Prostate gland (tissue), 2 donors: ENCODE data around the gene NCL. TPM values are rescaled to one million over a fixed set of nuclear protein-coding genes. Genes with fewer than 3 reads are reported as not detected.

ENCODE experiments used
- DNase-seq: peaks from one replicate; pipeline ENCODE4 v3.0.0-alpha.2; 2019; ENCODE audit warnings: low spot score
- H3K27ac ChIP-seq, 2 donors: fragments of 200-600 bp; sonication (generic); 2 replicates each; pipeline ENCODE4 v1.5.1; 2017 to 2019
- H3K27me3 ChIP-seq: fragments of 200-600 bp; sonication (generic); replicated peaks from 2 replicates; pipeline ENCODE4 v1.5.1; 2019; ENCODE audit not compliant: insufficient read depth
- H3K36me3 ChIP-seq, 2 donors: fragments of 200-600 bp; sonication (generic); 1 replicate in 1 of 2; 2 replicates in 1 of 2; pipeline versions ENCODE4 v1.5.1 to v1.8.1; 2017 to 2019
- H3K4me1 ChIP-seq: fragments of 200-600 bp; sonication (generic); replicated peaks from 2 replicates; pipeline ENCODE4 v1.5.1; 2019
- H3K4me3 ChIP-seq, 2 donors: fragments of 200-600 bp; sonication (generic); 2 replicates each; pipeline ENCODE4 v1.5.1; 2017 to 2019
- H3K9me3 ChIP-seq: fragments of 200-600 bp; sonication (generic); 2 replicates; pipeline ENCODE4 v1.5.1; 2017
- CTCF ChIP-seq, 4 experiments: fragments of 200-600 bp in 2 of 4; fragments of 450-650 bp in 2 of 4; sonication (generic) in 2 of 4; IDR thresholded peaks; 1 replicate in 3 of 4; 2 replicates in 1 of 4; pipeline ENCODE4 v1.5.1; 2016 to 2019; ENCODE audit warnings: antibody characterized with exemption in 4 of 4, mild to moderate bottlenecking in 2 of 4, moderate library complexity in 2 of 4
- POLR2A ChIP-seq: fragments of 450-650 bp; IDR thresholded peaks from one replicate; pipeline ENCODE4 v1.6.1; 2016; ENCODE audit warnings: antibody characterized with exemption, mild to moderate bottlenecking
- POLR2AphosphoS5 ChIP-seq: sonication (generic); formaldehyde crosslinking; IDR thresholded peaks from one replicate; pipeline ENCODE4 v1.6.1; 2017; ENCODE audit warnings: antibody characterized with exemption
- WGBS: methylation state at CpG from one replicate; pipeline ENCODE4 v1.1.5; 2018; 5-methylcytosine and 5-hydroxymethylcytosine counted together
- intact Hi-C: fragments of 100-400 bp; cut with DNase I; formaldehyde crosslinking; loops from one replicate; pipeline ENCODE4 v1.14.2; 2022
- total RNA-seq, 2 donors: library from RNA; depleted of rRNA; stranded (reverse); fragments of >200 nt; gene quantifications; one replicate each; pipeline ENCODE4 v1.1.0, GENCODE V29; 2016

Gene NCL
- total RNA-seq, 2 donors from 2014 or later: 92.0 to 160 TPM

- WGBS: 63% methylated on average over 21 of the region's 21 CpGs
- Histone ChIP-seq H3K4me3 (no peak overlapping the region), H3K27me3 (no peaks in the 10 kb centered on the region), H3K4me1 (no peaks in the 10 kb centered on the region), H3K36me3 (no peaks in the 10 kb centered on the region), H3K27ac (no peak overlapping the region), H3K9me3 (no peaks in the 10 kb centered on the region)
- no peak for DNase-seq
- intact Hi-C loops: no loop called here
- TF ChIP-seq POLR2AphosphoS5: no peak
- no peak for TF ChIP-seq CTCF (IDR thresholded peaks at IDR 0.05)
- TF ChIP-seq POLR2A: no peak
Measured at GRCh38 chr2:231425811-231426703, 38.2 kb downstream of the NCL start.

GRCh38 chr2:231425291-231425810 is 38.9 kb downstream of the NCL start:
- no peak for TF ChIP-seq POLR2A
- TF ChIP-seq POLR2AphosphoS5: no peak
- no peak for TF ChIP-seq CTCF (IDR thresholded peaks at IDR 0.05)
- Histone ChIP-seq H3K4me1 (no peaks in the 10 kb centered on the region), H3K27me3 (no peaks in the 10 kb centered on the region), H3K4me3 (no peak overlapping the region), H3K27ac (no peak overlapping the region), H3K36me3 (no peaks in the 10 kb centered on the region), H3K9me3 (no peaks in the 10 kb centered on the region)
- intact Hi-C loops: no loop called here
- WGBS: 58% methylated on average over 8 of the region's 8 CpGs
- DNase-seq: no peak

- Histone ChIP-seq H3K27ac (no peak overlapping the region), H3K4me3 (no peak overlapping the region), H3K27me3 (no peaks in the 10 kb centered on the region), H3K9me3 (no peaks in the 10 kb centered on the region), H3K36me3 (no peaks in the 10 kb centered on the region), H3K4me1 (no peaks in the 10 kb centered on the region)
- TF ChIP-seq CTCF (IDR thresholded peaks at IDR 0.05) (no peak), POLR2AphosphoS5 (no peak), POLR2A (no peak)
- no peak for DNase-seq
- intact Hi-C loops: no loop called here
- WGBS: 92% methylated on average over 10 of the region's 10 CpGs
Measured at GRCh38 chr2:231423176-231423575, 41.1 kb downstream of the NCL start.

- no peak overlapping the region for H3K27ac ChIP-seq
- no peak overlapping the region for H3K4me3 ChIP-seq
- TF ChIP-seq POLR2AphosphoS5: no peak
- TF ChIP-seq POLR2A: no peak
- no peak for TF ChIP-seq CTCF (IDR thresholded peaks at IDR 0.05)
- intact Hi-C loops: no loop called here
- H3K27me3 ChIP-seq: no peaks in the 10 kb centered on the region
- H3K9me3 ChIP-seq: no peaks in the 10 kb centered on the region
- WGBS: 89% methylated on average over 2 of the region's 2 CpGs
- no peak for DNase-seq
- H3K36me3 ChIP-seq: no peaks in the 10 kb centered on the region
- H3K4me1 ChIP-seq: no peaks in the 10 kb centered on the region
Measured at GRCh38 chr2:231422056-231422455, 42.2 kb downstream of the NCL start.
